CD4-positive, CD25-positive, alpha-beta regulatory T cell (primary cell): Measurements from ENCODE around the gene THAP12. TPM values are rescaled to one million over a fixed set of nuclear protein-coding genes. Genes with fewer than 3 reads are reported as not detected.

ENCODE experiments used
- ATAC-seq, 2 donors: fragments of 150-1000 bp; cut with Tn5 transposase; one replicate each; pipeline ENCODE4 v1.10.0; 2021; ENCODE audit warnings: low read depth in 2 of 2, moderate number of reproducible peaks in 2 of 2, moderate library complexity in 1 of 2
- DNase-seq, 3 donors: peaks; one replicate each; pipeline versions ENCODE4 v3.0.0 to v3.0.0-alpha.2; 2012 to 2022; ENCODE audit warnings: mixed read lengths in 1 of 3
- H3K27ac ChIP-seq: one replicate; pipeline ENCODE4 v1.7.0; 2013; ENCODE audit warnings: mild to moderate bottlenecking, low read length; ENCODE audit not compliant: insufficient read depth, poor library complexity, severe bottlenecking
- H3K27me3 ChIP-seq: one replicate; pipeline ENCODE4 v1.7.0; 2013; ENCODE audit warnings: low read length; ENCODE audit not compliant: control insufficient read depth, insufficient read depth
- H3K36me3 ChIP-seq: one replicate; pipeline ENCODE4 v1.7.0; 2013; ENCODE audit warnings: mild to moderate bottlenecking, low read length, moderate library complexity; ENCODE audit not compliant: control insufficient read depth, insufficient read depth
- H3K4me1 ChIP-seq: 2 replicates; pipeline ENCODE4 v1.7.0; 2013; ENCODE audit warnings: mild to moderate bottlenecking, low read length; ENCODE audit not compliant: insufficient read depth, control insufficient read depth, poor library complexity, severe bottlenecking
- H3K4me3 ChIP-seq: one replicate; pipeline ENCODE4 v1.7.0; 2013; ENCODE audit warnings: low read depth, mild to moderate bottlenecking, low read length, moderate library complexity
- H3K9me3 ChIP-seq, 2 experiments: 1 replicate in 1 of 2; 2 replicates in 1 of 2; pipeline ENCODE4 v1.7.0; 2013; ENCODE audit warnings: low read length in 2 of 2, mild to moderate bottlenecking in 1 of 2, moderate library complexity in 1 of 2; ENCODE audit not compliant: control insufficient read depth in 2 of 2
- H3K27ac Mint-ChIP-seq, 3 donors: one replicate each; pipeline ENCODE4 v1.8.0; 2020 to 2022; ENCODE audit warnings: mild to moderate bottlenecking in 3 of 3, mixed read lengths in 3 of 3, moderate library complexity in 2 of 3
- H3K27me3 Mint-ChIP-seq: one replicate; pipeline ENCODE4 v1.8.0; 2022; ENCODE audit warnings: mild to moderate bottlenecking, mixed read lengths
- H3K36me3 Mint-ChIP-seq: one replicate; pipeline ENCODE4 v1.8.0; 2020; ENCODE audit warnings: mixed read lengths
- H3K4me1 Mint-ChIP-seq, 4 donors: one replicate each; pipeline ENCODE4 v1.8.0; 2020 to 2022; ENCODE audit warnings: mixed read lengths in 4 of 4, mild to moderate bottlenecking in 1 of 4
- H3K4me3 Mint-ChIP-seq, 4 donors: one replicate each; pipeline ENCODE4 v1.8.0; 2020 to 2022; ENCODE audit warnings: mild to moderate bottlenecking in 4 of 4, mixed read lengths in 4 of 4, moderate library complexity in 3 of 4
- H3K9me3 Mint-ChIP-seq, 7 donors: one replicate each; pipeline ENCODE4 v1.8.0; 2020 to 2022; ENCODE audit warnings: mixed read lengths in 7 of 7, mild to moderate bottlenecking in 3 of 7, moderate library complexity in 2 of 7
- polyA plus RNA-seq, 4 donors: library from polyadenylated mRNA; unstranded; fragments of 300-500 nt; fragmentation: Illumina TruSeq; gene quantifications; one replicate each; pipeline ENCODE4 v1.2.3, GENCODE V29; 2021
- total RNA-seq: library from RNA; stranded (reverse); gene quantifications from one replicate; pipeline ENCODE4 v1.2.3, GENCODE V29; 2022

The THAP12 gene
- total and polyA plus RNA-seq, 5 donors from 2014 or later, result 51.2 to 71.0 (median 65.0) TPM

- no peaks in the 10 kb centered on the region for H3K9me3 Mint-ChIP-seq
Observed at GRCh38 chr11:76313271-76313670, 67.7 kb downstream of the THAP12 start.

GRCh38 chr11:76310832-76311595 is 69.9 kb downstream of the THAP12 start:
- peaks cover 0 to 3% (median 0%) of the 10 kb centered on the region in 4 donors for H3K4me1 Mint-ChIP-seq

More at GRCh38 chr11:76313271-76313670, 67.7 kb downstream of the THAP12 start:
- no peaks in the 10 kb centered on the region for H3K4me1 Mint-ChIP-seq
- Histone ChIP-seq H3K4me3 (no peak overlapping the region), H3K27me3 (no peaks in the 10 kb centered on the region), H3K36me3 (no peaks in the 10 kb centered on the region), H3K27ac (no peak overlapping the region), H3K4me1 (no peaks in the 10 kb centered on the region), H3K9me3 (no peaks in the 10 kb centered on the region)
- H3K27me3 Mint-ChIP-seq, result peaks cover 4% of the 10 kb centered on the region
- no peak for ATAC-seq
- no peak overlapping the region for H3K4me3 Mint-ChIP-seq
- peak overlapping the region in 1 of 3 donors; percentile 27 for H3K27ac Mint-ChIP-seq
- H3K36me3 Mint-ChIP-seq, result peaks cover 4% of the 10 kb centered on the region
- no peak for DNase-seq

DNA sequence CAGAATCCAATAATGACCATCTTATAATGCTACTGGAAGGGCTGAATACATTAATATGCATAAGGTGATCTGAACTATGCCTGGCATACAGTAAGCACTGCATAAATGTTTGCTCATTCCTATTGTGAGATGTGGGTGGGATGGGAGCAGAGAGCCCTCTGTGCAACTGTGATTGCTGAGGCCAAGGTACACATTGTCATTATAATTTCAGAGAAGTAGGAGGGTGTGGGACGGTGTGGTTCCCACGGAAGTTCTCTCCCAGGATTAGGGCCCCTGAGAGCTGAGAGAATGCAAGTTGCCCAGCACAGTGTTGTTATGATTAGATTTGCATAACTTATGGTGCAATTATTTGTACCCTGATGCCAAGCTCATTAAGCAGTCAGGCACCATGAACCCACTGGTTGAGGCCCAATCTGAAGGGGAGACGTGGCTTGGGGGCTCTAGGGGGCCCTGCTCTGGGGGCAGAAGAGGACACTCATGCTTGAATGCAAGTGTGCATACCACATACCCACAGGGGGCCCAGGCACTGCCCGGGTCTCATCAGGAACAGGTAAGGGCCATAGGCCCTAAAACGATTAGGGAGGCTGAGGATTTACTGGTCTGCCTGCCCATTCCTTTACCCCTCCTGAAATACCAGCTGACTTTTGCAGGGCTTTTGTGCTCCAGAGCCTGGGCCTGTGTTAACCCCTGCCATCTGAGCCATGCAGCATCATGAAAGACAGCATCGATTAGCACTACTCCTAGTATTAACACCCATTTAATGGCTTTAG is 72.8 kb downstream of the THAP12 start:
- H3K36me3 Mint-ChIP-seq, result peaks cover 4% of the 10 kb centered on the region
- H3K36me3 ChIP-seq, result no peaks in the 10 kb centered on the region
- H3K4me1 ChIP-seq, result no peaks in the 10 kb centered on the region
- H3K27ac Mint-ChIP-seq, result peak overlapping the region in 1 of 3 donors; percentile 10
- no peak overlapping the region for H3K4me3 ChIP-seq
- peaks cover 9% of the 10 kb centered on the region for H3K27me3 Mint-ChIP-seq
- no peaks in the 10 kb centered on the region for H3K9me3 Mint-ChIP-seq
- ATAC-seq (no peak), DNase-seq (no peak)
- no peaks in the 10 kb centered on the region for H3K27me3 ChIP-seq
- no peak overlapping the region for H3K4me3 Mint-ChIP-seq
- H3K27ac ChIP-seq, result no peak overlapping the region
- no peaks in the 10 kb centered on the region for H3K9me3 ChIP-seq
- peaks cover 0 to 3% (median 0%) of the 10 kb centered on the region in 4 donors for H3K4me1 Mint-ChIP-seq

More at GRCh38 chr11:76310832-76311595, 69.9 kb downstream of the THAP12 start:
- no peak overlapping the region for H3K4me3 Mint-ChIP-seq
- Histone ChIP-seq H3K4me3 (no peak overlapping the region), H3K27me3 (no peaks in the 10 kb centered on the region), H3K4me1 (no peaks in the 10 kb centered on the region), H3K9me3 (no peaks in the 10 kb centered on the region), H3K36me3 (no peaks in the 10 kb centered on the region), H3K27ac (no peak overlapping the region)
- DNase-seq (no peak), ATAC-seq (no peak)
- H3K9me3 Mint-ChIP-seq, result no peaks in the 10 kb centered on the region
- peaks cover 4% of the 10 kb centered on the region for H3K36me3 Mint-ChIP-seq
- H3K27ac Mint-ChIP-seq, result no peak overlapping the region
- peaks cover 4% of the 10 kb centered on the region for H3K27me3 Mint-ChIP-seq

GRCh38 chr11:76307396-76307795 is 73.5 kb downstream of the THAP12 start:
- Histone ChIP-seq H3K9me3 (no peaks in the 10 kb centered on the region), H3K27me3 (no peaks in the 10 kb centered on the region), H3K4me1 (no peaks in the 10 kb centered on the region), H3K4me3 (no peak overlapping the region), H3K27ac (no peak overlapping the region), H3K36me3 (no peaks in the 10 kb centered on the region)
- H3K4me3 Mint-ChIP-seq, result no peak overlapping the region
- DNase-seq, result no peak
- H3K36me3 Mint-ChIP-seq, result no peaks in the 10 kb centered on the region
- no peak for ATAC-seq
- peaks cover 5% of the 10 kb centered on the region for H3K27me3 Mint-ChIP-seq
- H3K27ac Mint-ChIP-seq, result no peak overlapping the region
- H3K9me3 Mint-ChIP-seq, result no peaks in the 10 kb centered on the region
- H3K4me1 Mint-ChIP-seq, result peaks cover 0 to 3% (median 0%) of the 10 kb centered on the region in 4 donors

DNA sequence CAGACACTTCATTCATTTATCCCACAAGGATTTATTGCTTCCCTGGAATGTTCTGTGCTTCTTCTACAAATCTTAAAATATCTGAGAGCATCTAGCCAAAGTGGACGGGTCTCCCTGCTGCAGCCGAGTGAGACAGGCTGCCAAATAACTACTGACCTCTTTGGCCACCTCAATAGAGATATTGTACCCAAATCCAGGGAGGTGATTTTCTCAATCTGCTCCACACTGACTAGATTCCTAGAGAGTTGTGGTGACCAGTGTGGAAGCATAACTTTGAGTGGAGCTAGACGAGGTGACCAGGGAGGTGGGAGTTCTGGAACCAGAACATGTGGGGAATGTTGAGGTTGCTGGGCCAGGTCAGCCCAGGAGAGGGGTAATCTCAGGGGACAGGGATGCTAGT is 77.5 kb downstream of the THAP12 start:
- peak overlapping the region in 1 of 3 donors; percentile 21 for H3K27ac Mint-ChIP-seq
- H3K36me3 Mint-ChIP-seq, result no peaks in the 10 kb centered on the region
- Histone ChIP-seq H3K4me1 (no peaks in the 10 kb centered on the region), H3K27ac (no peak overlapping the region), H3K4me3 (no peak overlapping the region), H3K36me3 (no peaks in the 10 kb centered on the region), H3K9me3 (no peaks in the 10 kb centered on the region), H3K27me3 (no peaks in the 10 kb centered on the region)
- ATAC-seq (no peak), DNase-seq (no peak)
- no peaks in the 10 kb centered on the region for H3K9me3 Mint-ChIP-seq
- peaks cover 0 to 3% (median 0%) of the 10 kb centered on the region in 4 donors for H3K4me1 Mint-ChIP-seq
- H3K27me3 Mint-ChIP-seq, result peaks cover 14% of the 10 kb centered on the region
- no peak overlapping the region for H3K4me3 Mint-ChIP-seq

- H3K4me3 Mint-ChIP-seq, result no peak overlapping the region
- ATAC-seq, result no peak
- Histone ChIP-seq H3K27ac (no peak overlapping the region), H3K4me1 (no peaks in the 10 kb centered on the region), H3K36me3 (no peaks in the 10 kb centered on the region), H3K4me3 (no peak overlapping the region), H3K9me3 (no peaks in the 10 kb centered on the region), H3K27me3 (no peaks in the 10 kb centered on the region)
- H3K27ac Mint-ChIP-seq, result peak overlapping the region in 1 of 3 donors; percentile 21
- no peaks in the 10 kb centered on the region for H3K36me3 Mint-ChIP-seq
- peaks cover 14% of the 10 kb centered on the region for H3K27me3 Mint-ChIP-seq
- no peaks in the 10 kb centered on the region for H3K9me3 Mint-ChIP-seq
- H3K4me1 Mint-ChIP-seq, result peaks cover 0 to 3% (median 0%) of the 10 kb centered on the region in 4 donors
- no peak for DNase-seq
Observed at GRCh38 chr11:76302996-76303395, 77.9 kb downstream of the THAP12 start.
